Measurements from ENCODE around the gene STARD3.

STARD3 gene

GRCh38 chr17:39674702-39675389 lies 37.9 kb downstream of the STARD3 start:
- Histone ChIP-seq H3K27ac (ENCODE audit: low read depth, low read length) (no peak overlapping the region), H3K9me3 (ENCODE audit: low read length) (no peaks in the 10 kb centered on the region), H3K9ac (ENCODE audit: low read length) (no peak overlapping the region), H3K4me3 (ENCODE audit: low read depth in 1 of 2, low read length in 2 of 2) (no peak overlapping the region), H3K27me3 (ENCODE audit: control insufficient read depth in 1 of 2, insufficient read depth in 2 of 2, low read length in 2 of 2) (peaks cover 9 to 26% of the 10 kb centered on the region in 2 donors), H3K36me3 (ENCODE audit: insufficient read depth, low read length) (peaks cover 9% of the 10 kb centered on the region), H3K4me1 (ENCODE audit: insufficient read depth, low read length) (peaks cover 3% of the 10 kb centered on the region)

- Histone ChIP-seq H3K9ac (ENCODE audit: low read length) (no peak overlapping the region), H3K4me1 (ENCODE audit: insufficient read depth, low read length) (peaks cover 3% of the 10 kb centered on the region), H3K27ac (ENCODE audit: low read depth, low read length) (no peak overlapping the region), H3K4me3 (ENCODE audit: low read depth in 1 of 2, low read length in 2 of 2) (no peak overlapping the region), H3K36me3 (ENCODE audit: insufficient read depth, low read length) (peaks cover 9% of the 10 kb centered on the region), H3K27me3 (ENCODE audit: control insufficient read depth in 1 of 2, insufficient read depth in 2 of 2, low read length in 2 of 2) (peaks cover 7 to 19% of the 10 kb centered on the region in 2 donors), H3K9me3 (ENCODE audit: low read length) (no peaks in the 10 kb centered on the region)
Observed at GRCh38 chr17:39675390-39676082, 38.6 kb downstream of the STARD3 start.

- Histone ChIP-seq H3K9me3 (ENCODE audit: low read length) (no peaks in the 10 kb centered on the region), H3K27me3 (ENCODE audit: control insufficient read depth in 1 of 2, insufficient read depth in 2 of 2, low read length in 2 of 2) (peaks cover 0 to 11% of the 10 kb centered on the region in 2 donors), H3K27ac (ENCODE audit: low read depth, low read length) (no peak overlapping the region), H3K4me3 (ENCODE audit: low read depth in 1 of 2, low read length in 2 of 2) (no peak overlapping the region), H3K4me1 (ENCODE audit: insufficient read depth, low read length) (peaks cover 3% of the 10 kb centered on the region), H3K36me3 (ENCODE audit: insufficient read depth, low read length) (peaks cover 9% of the 10 kb centered on the region), H3K9ac (ENCODE audit: low read length) (no peak overlapping the region)
Observed at GRCh38 chr17:39676198-39676819, 39.4 kb downstream of the STARD3 start.

- H3K36me3 ChIP-seq (ENCODE audit: insufficient read depth, low read length) = peaks cover 9% of the 10 kb centered on the region
- H3K4me1 ChIP-seq (ENCODE audit: insufficient read depth, low read length) = peaks cover 3% of the 10 kb centered on the region
- no peak overlapping the region for H3K27ac ChIP-seq (ENCODE audit: low read depth, low read length)
- H3K9me3 ChIP-seq (ENCODE audit: low read length) = no peaks in the 10 kb centered on the region
- no peak overlapping the region for H3K9ac ChIP-seq (ENCODE audit: low read length)
- peaks cover 0 to 4% of the 10 kb centered on the region in 2 donors for H3K27me3 ChIP-seq (ENCODE audit: control insufficient read depth in 1 of 2, insufficient read depth in 2 of 2, low read length in 2 of 2)
- H3K4me3 ChIP-seq (ENCODE audit: low read depth in 1 of 2, low read length in 2 of 2) = no peak overlapping the region
Observed at GRCh38 chr17:39677072-39677471, 40.1 kb downstream of the STARD3 start.

- no peak overlapping the region for H3K4me3 ChIP-seq (ENCODE audit: low read depth in 1 of 2, low read length in 2 of 2)
- peaks cover 3% of the 10 kb centered on the region for H3K4me1 ChIP-seq (ENCODE audit: insufficient read depth, low read length)
- peaks cover 9% of the 10 kb centered on the region for H3K36me3 ChIP-seq (ENCODE audit: insufficient read depth, low read length)
- no peak overlapping the region for H3K27ac ChIP-seq (ENCODE audit: low read depth, low read length)
- no peaks in the 10 kb centered on the region for H3K27me3 ChIP-seq (ENCODE audit: control insufficient read depth in 1 of 2, insufficient read depth in 2 of 2, low read length in 2 of 2)
- H3K9ac ChIP-seq (ENCODE audit: low read length) = no peak overlapping the region
- no peaks in the 10 kb centered on the region for H3K9me3 ChIP-seq (ENCODE audit: low read length)
Observed at GRCh38 chr17:39677542-39678339, 40.8 kb downstream of the STARD3 start.

GRCh38 chr17:39678340-39679116 lies 41.6 kb downstream of the STARD3 start:
- Histone ChIP-seq H3K9me3 (ENCODE audit: low read length) (no peaks in the 10 kb centered on the region), H3K36me3 (ENCODE audit: insufficient read depth, low read length) (peaks cover 12% of the 10 kb centered on the region), H3K27me3 (ENCODE audit: control insufficient read depth in 1 of 2, insufficient read depth in 2 of 2, low read length in 2 of 2) (no peaks in the 10 kb centered on the region), H3K4me3 (ENCODE audit: low read depth in 1 of 2, low read length in 2 of 2) (no peak overlapping the region), H3K4me1 (ENCODE audit: insufficient read depth, low read length) (peaks cover 3% of the 10 kb centered on the region), H3K27ac (ENCODE audit: low read depth, low read length) (no peak overlapping the region), H3K9ac (ENCODE audit: low read length) (no peak overlapping the region)

- Histone ChIP-seq H3K9me3 (ENCODE audit: low read length) (no peaks in the 10 kb centered on the region), H3K27ac (ENCODE audit: low read depth, low read length) (no peak overlapping the region), H3K27me3 (ENCODE audit: control insufficient read depth in 1 of 2, insufficient read depth in 2 of 2, low read length in 2 of 2) (no peaks in the 10 kb centered on the region), H3K36me3 (ENCODE audit: insufficient read depth, low read length) (peaks cover 20% of the 10 kb centered on the region), H3K4me1 (ENCODE audit: insufficient read depth, low read length) (peaks cover 3% of the 10 kb centered on the region), H3K4me3 (ENCODE audit: low read depth in 1 of 2, low read length in 2 of 2) (no peak overlapping the region), H3K9ac (ENCODE audit: low read length) (no peak overlapping the region)
Observed at GRCh38 chr17:39679521-39680192, 42.7 kb downstream of the STARD3 start.

- H3K4me3 ChIP-seq (ENCODE audit: low read depth in 1 of 2, low read length in 2 of 2) = no peak overlapping the region
- H3K36me3 ChIP-seq (ENCODE audit: insufficient read depth, low read length) = peaks cover 14% of the 10 kb centered on the region
- H3K27ac ChIP-seq (ENCODE audit: low read depth, low read length) = no peak overlapping the region
- H3K9me3 ChIP-seq (ENCODE audit: low read length) = no peaks in the 10 kb centered on the region
- H3K9ac ChIP-seq (ENCODE audit: low read length) = no peak overlapping the region
- H3K27me3 ChIP-seq (ENCODE audit: control insufficient read depth in 1 of 2, insufficient read depth in 2 of 2, low read length in 2 of 2) = no peaks in the 10 kb centered on the region
- H3K4me1 ChIP-seq (ENCODE audit: insufficient read depth, low read length) = peaks cover 9% of the 10 kb centered on the region
Observed at GRCh38 chr17:39683295-39683939, 46.5 kb downstream of the STARD3 start.

- Histone ChIP-seq H3K27me3 (ENCODE audit: control insufficient read depth in 1 of 2, insufficient read depth in 2 of 2, low read length in 2 of 2) (no peaks in the 10 kb centered on the region), H3K9me3 (ENCODE audit: low read length) (no peaks in the 10 kb centered on the region), H3K36me3 (ENCODE audit: insufficient read depth, low read length) (peaks cover 14% of the 10 kb centered on the region), H3K4me3 (ENCODE audit: low read depth in 1 of 2, low read length in 2 of 2) (no peak overlapping the region), H3K9ac (ENCODE audit: low read length) (no peak overlapping the region), H3K27ac (ENCODE audit: low read depth, low read length) (no peak overlapping the region), H3K4me1 (ENCODE audit: insufficient read depth, low read length) (peaks cover 15% of the 10 kb centered on the region)
Observed at GRCh38 chr17:39684369-39685192, 47.6 kb downstream of the STARD3 start.
